GM12892 (cell line): Measurements from ENCODE around the gene CYREN.
A peak's percentile ranks its signal among the peaks of the same experiment; 100 is the strongest.

ENCODE experiments used
- DNase-seq: peaks from one replicate; pipeline ENCODE4 v3.0.0; 2011; ENCODE audit not compliant: insufficient read length
- FAIRE-seq: peaks from 2 replicates; lab custom pipeline; 2011; peaks lifted over from hg19 to GRCh38; lab: Jason Lieb, UNC
- POLR2A ChIP-seq: IDR thresholded peaks from 2 replicates; pipeline ENCODE4 v1.6.1; 2011; ENCODE audit warnings: low read depth, low read length, control low read depth
- POLR2AphosphoS5 ChIP-seq: IDR thresholded peaks from 2 replicates; pipeline ENCODE4 v1.6.1; 2011; ENCODE audit warnings: low read depth, low read length, control low read depth
- TAF1 ChIP-seq: IDR thresholded peaks from 2 replicates; pipeline ENCODE4 v1.6.1; 2011; ENCODE audit warnings: low read depth, mild to moderate bottlenecking, control low read depth, low read length, borderline replicate concordance

The CYREN gene

GRCh38 chr7:135207406-135208101, 37.0 kb upstream of the CYREN start:
- peak; percentile 60 for FAIRE-seq
- TF ChIP-seq POLR2A (no peak), TAF1 (no peak)
- DNase-seq, result no peak

- TF ChIP-seq POLR2A, result no peak
- TF ChIP-seq POLR2AphosphoS5, result no peak
- no peak for TF ChIP-seq TAF1
- FAIRE-seq (no peak), DNase-seq (no peak)
These were observed 36.5 kb upstream of the CYREN start for GRCh38 chr7:135206941-135207391.

GRCh38 chr7:135205850-135206249, 35.3 kb upstream of the CYREN start:
- FAIRE-seq (no peak), DNase-seq (no peak)
- no peak for TF ChIP-seq TAF1
- no peak for TF ChIP-seq POLR2AphosphoS5
- no peak for TF ChIP-seq POLR2A

GRCh38 chr7:135204876-135205275, 34.4 kb upstream of the CYREN start:
- no peak for TF ChIP-seq POLR2AphosphoS5
- TF ChIP-seq POLR2A, result no peak
- no peak for TF ChIP-seq TAF1
- no peak for DNase-seq
- FAIRE-seq, result no peak

GRCh38 chr7:135204341-135204749, 33.8 kb upstream of the CYREN start:
- DNase-seq (no peak), FAIRE-seq (no peak)
- TF ChIP-seq POLR2A (no peak), TAF1 (no peak), POLR2AphosphoS5 (no peak)

GRCh38 chr7:135201350-135201749, 30.8 kb upstream of the CYREN start:
- no peak for FAIRE-seq
- no peak for DNase-seq
- TF ChIP-seq TAF1 (no peak), POLR2AphosphoS5 (no peak), POLR2A (no peak)

- DNase-seq, result no peak
- TF ChIP-seq POLR2A, result no peak
- TF ChIP-seq TAF1, result no peak
- FAIRE-seq, result no peak
These were observed 30.4 kb upstream of the CYREN start for GRCh38 chr7:135200821-135201331.

- no peak for TF ChIP-seq POLR2A
- no peak for TF ChIP-seq POLR2AphosphoS5
- TF ChIP-seq TAF1, result no peak
- DNase-seq (no peak), FAIRE-seq (no peak)
These were observed 28.9 kb upstream of the CYREN start for GRCh38 chr7:135199439-135199838.

- no peak for DNase-seq
- no peak for TF ChIP-seq POLR2A
- no peak for TF ChIP-seq TAF1
- no peak for TF ChIP-seq POLR2AphosphoS5
- FAIRE-seq, result no peak
These were observed 27.6 kb upstream of the CYREN start for GRCh38 chr7:135197906-135198655.

GRCh38 chr7:135197343-135197742, 26.8 kb upstream of the CYREN start:
- DNase-seq (no peak), FAIRE-seq (no peak)
- no peak for TF ChIP-seq POLR2A
- TF ChIP-seq TAF1, result no peak
- no peak for TF ChIP-seq POLR2AphosphoS5

- DNase-seq, result no peak
- no peak for FAIRE-seq
- no peak for TF ChIP-seq POLR2AphosphoS5
- no peak for TF ChIP-seq TAF1
- TF ChIP-seq POLR2A, result no peak
These were observed 25.6 kb upstream of the CYREN start for GRCh38 chr7:135195968-135196629.
